SJSA1 (cell line): ENCODE results near the gene SLC22A25. TPM values are rescaled to one million over a fixed set of nuclear protein-coding genes. Genes with fewer than 3 reads are reported as not detected.

ENCODE experiments used
- DNase-seq, 2 experiments: peaks; one replicate each; pipeline ENCODE4 v3.0.0-alpha.2; 2015 to 2020; ENCODE audit warnings: low spot score in 2 of 2, low read depth in 1 of 2
- H3K27ac ChIP-seq: fragments of 250-450 bp; sonication (Bioruptor Pico); 2 replicates; pipeline ENCODE4 v1.5.1; 2020; ENCODE audit warnings: mild to moderate bottlenecking, moderate library complexity
- H3K27me3 ChIP-seq: fragments of 250-450 bp; sonication (Bioruptor Pico); replicated peaks from 2 replicates; pipeline ENCODE4 v1.5.1; 2020; ENCODE audit warnings: mild to moderate bottlenecking, moderate library complexity
- H3K36me3 ChIP-seq: fragments of 250-450 bp; sonication (Bioruptor Pico); 2 replicates; pipeline ENCODE4 v1.5.1; 2020; ENCODE audit warnings: mild to moderate bottlenecking
- H3K4me1 ChIP-seq: fragments of 250-450 bp; sonication (Bioruptor Pico); replicated peaks from 2 replicates; pipeline ENCODE4 v1.6.1; 2021; ENCODE audit warnings: mild to moderate bottlenecking
- H3K4me3 ChIP-seq: fragments of 250-450 bp; sonication (Bioruptor Pico); 2 replicates; pipeline ENCODE4 v1.5.1; 2020; ENCODE audit warnings: mild to moderate bottlenecking
- H3K9me3 ChIP-seq: fragments of 250-450 bp; sonication (Bioruptor Pico); replicated peaks from 2 replicates; pipeline ENCODE4 v1.5.1; 2020; ENCODE audit warnings: mild to moderate bottlenecking
- total RNA-seq: library from RNA; depleted of rRNA; stranded (reverse); fragments of >200 nt; shearing (Covaris generic); gene quantifications from 2 replicates; pipeline ENCODE4 v1.2.3, GENCODE V29; 2014; rRNA removed

SLC22A25 gene
- total RNA-seq, 1 experiment from 2014 or later = not detected

DNA sequence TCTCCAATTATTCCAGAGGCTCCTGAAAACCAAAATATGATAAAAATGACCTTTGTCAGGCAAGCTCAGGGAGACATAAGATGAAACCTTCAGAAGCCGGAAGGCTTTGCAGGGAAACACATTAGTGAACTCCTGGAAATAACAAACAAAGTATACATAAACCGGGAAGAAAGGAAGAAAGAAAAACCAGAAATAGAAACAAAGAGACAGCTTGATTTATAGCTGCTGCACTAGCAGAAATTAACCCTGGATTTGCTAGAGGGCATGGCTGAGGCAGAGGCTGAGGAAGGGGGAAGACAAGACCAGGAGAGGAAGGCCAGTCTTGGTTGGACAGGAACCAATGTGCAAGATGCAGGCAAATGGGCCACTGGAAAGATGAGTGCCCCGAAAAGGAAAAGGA is 33.3 kb downstream of the SLC22A25 start:
- no peaks in the 10 kb centered on the region for H3K4me1 ChIP-seq
- no peak overlapping the region for H3K27ac ChIP-seq
- no peaks in the 10 kb centered on the region for H3K36me3 ChIP-seq
- no peaks in the 10 kb centered on the region for H3K9me3 ChIP-seq
- DNase-seq = no peak
- H3K4me3 ChIP-seq = no peak overlapping the region
- H3K27me3 ChIP-seq = peaks cover 7% of the 10 kb centered on the region; the same call in 1 of the 2 replicates

Other genes with a start within 250 kb of the SLC22A25 start
- not detected in 2 replicates for gene SLC22A8, start 227.8 kb downstream of the SLC22A25 start, total RNA-seq
- not detected in 2 replicates for gene SLC22A24, start 99.4 kb downstream of the SLC22A25 start, total RNA-seq
- gene SLC22A9, start 126.2 kb upstream of the SLC22A25 start, total RNA-seq = not detected in 2 replicates
- gene PLAAT5, start 247.6 kb upstream of the SLC22A25 start, total RNA-seq = 0.24 TPM in 1 of 2 replicates, not detected in the other